GM18499 (cell line): Measurements from ENCODE around the gene ADAMTSL5.

Experiments
- ATAC-seq: cut with Tn5 transposase; IDR thresholded peaks from one replicate; pipeline ENCODE4 v1.9.1; 2021; ENCODE audit warnings: moderate number of reproducible peaks; ENCODE audit not compliant: insufficient read depth, unreplicated experiment

ADAMTSL5 gene

GRCh38 chr19:1469255-1470054 is 43.4 kb downstream of the ADAMTSL5 start:
- no peak for ATAC-seq

GRCh38 chr19:1468821-1469254 is 44.0 kb downstream of the ADAMTSL5 start:
- no peak for ATAC-seq

GRCh38 chr19:1468274-1468820 is 44.5 kb downstream of the ADAMTSL5 start:
- no peak for ATAC-seq

GRCh38 chr19:1467490-1468273 is 45.1 kb downstream of the ADAMTSL5 start:
- ATAC-seq, result no peak

- ATAC-seq, result no peak
Observed at GRCh38 chr19:1467215-1467489, 45.7 kb downstream of the ADAMTSL5 start.

GRCh38 chr19:1466461-1467214 is 46.2 kb downstream of the ADAMTSL5 start:
- ATAC-seq, result no peak

- no peak for ATAC-seq
Observed at GRCh38 chr19:1466018-1466460, 46.8 kb downstream of the ADAMTSL5 start.

- no peak for ATAC-seq
Observed at GRCh38 chr19:1465191-1466016, 47.4 kb downstream of the ADAMTSL5 start.

GRCh38 chr19:1461862-1462261 is 51.0 kb downstream of the ADAMTSL5 start:
- ATAC-seq, result no peak

- no peak for ATAC-seq
Observed at GRCh38 chr19:1460033-1460995, 52.5 kb downstream of the ADAMTSL5 start.

GRCh38 chr19:1459479-1459878 is 53.3 kb downstream of the ADAMTSL5 start:
- ATAC-seq, result no peak

GRCh38 chr19:1457892-1458291 is 54.9 kb downstream of the ADAMTSL5 start:
- no peak for ATAC-seq

GRCh38 chr19:1457031-1457739 is 55.6 kb downstream of the ADAMTSL5 start:
- no peak for ATAC-seq

- ATAC-seq, result no peak
Observed at GRCh38 chr19:1456121-1456900, 56.5 kb downstream of the ADAMTSL5 start.

GRCh38 chr19:1455336-1456120 is 57.3 kb downstream of the ADAMTSL5 start:
- no peak for ATAC-seq
